22Rv1 (cell line): ENCODE measurements around the gene NKAIN1.

Source experiments
- CTCF ChIP-seq: fragments of 450-650 bp; IDR thresholded peaks from 2 replicates; pipeline ENCODE4 v1.5.1; 2017; ENCODE audit warnings: mild to moderate bottlenecking
- ZFX ChIP-seq: fragments of 450-650 bp; IDR thresholded peaks from 2 replicates; pipeline ENCODE4 v1.6.1; 2017; ENCODE audit warnings: antibody characterized with exemption, borderline replicate concordance

- TF ChIP-seq CTCF = no peak
- no peak for TF ChIP-seq ZFX
Observed at GRCh38 chr1:31154000-31154631, 85.6 kb downstream of the NKAIN1 start.
